C4-2B (cell line): ENCODE measurements around the gene OR8S1.

Experiments used
- CTCF ChIP-seq: fragments of 450-650 bp; conservative IDR thresholded peaks from 2 replicates; pipeline ENCODE4 v1.5.1; 2017; ENCODE audit warnings: mild to moderate bottlenecking
- ZFX ChIP-seq: fragments of 450-650 bp; IDR thresholded peaks from 2 replicates; pipeline ENCODE4 v1.6.1; 2017

GRCh38 chr12:48486679-48487078 lies 38.8 kb upstream of the OR8S1 start:
- no peak for TF ChIP-seq CTCF
- TF ChIP-seq ZFX: no peak
